DND-41 (cell line): ENCODE data around the gene SYT6.

Experiments used
- CTCF ChIP-seq: IDR thresholded peaks from 2 replicates; pipeline ENCODE4 v1.5.1; 2012; ENCODE audit warnings: borderline replicate concordance, low read length, moderate library complexity, mild to moderate bottlenecking; ENCODE audit not compliant: poor library complexity, severe bottlenecking; ENCODE audit errors: extremely low read depth
- EZH2 ChIP-seq: IDR thresholded peaks from 3 replicates; pipeline ENCODE4 v1.6.1; 2012; ENCODE audit warnings: borderline replicate concordance, low read depth, mild to moderate bottlenecking, moderate library complexity, low read length, inconsistent platforms; ENCODE audit not compliant: severe bottlenecking

- TF ChIP-seq CTCF (no peak), EZH2 (no peak)
These were observed 99.5 kb downstream of the SYT6 start for GRCh38 chr1:114054148-114054547.
